Measurements from ENCODE around the gene WBP2. TPM values are rescaled to one million over a fixed set of nuclear protein-coding genes. Genes with fewer than 3 reads are reported as not detected.

Gene WBP2
- total and polyA plus RNA-seq, 4 donors: 67.2 to 195 (median 135) TPM

- Histone ChIP-seq H3K4me3 (no peak overlapping the region), H3K27ac (ENCODE audit: low read depth in 1 of 2, low read length in 1 of 2) (peak overlapping the region in 1 of 2 donors; percentile 33), H3K9me3 (ENCODE audit: control insufficient read depth in 4 of 4, insufficient read depth in 3 of 4, low read length in 3 of 4) (no peaks in the 10 kb centered on the region), H3K27me3 (ENCODE audit: control insufficient read depth in 3 of 3, insufficient read depth in 3 of 3, low read length in 2 of 3) (no peaks in the 10 kb centered on the region), H3K9ac (ENCODE audit: insufficient read depth in 1 of 2, low read length in 2 of 2) (no peak overlapping the region), H3K4me1 (ENCODE audit: control insufficient read depth in 5 of 5, insufficient read depth in 5 of 5, low read length in 5 of 5) (peaks cover 0 to 21% (median 6%) of the 10 kb centered on the region in 5 donors), H3K36me3 (ENCODE audit: control insufficient read depth in 4 of 4, insufficient read depth in 4 of 4, low read length in 4 of 4) (peaks cover 0 to 50% (median 0%) of the 10 kb centered on the region in 4 donors)
- ATAC-seq (ENCODE audit: insufficient read depth, low FRiP score) (no peak), DNase-seq (peak in 1 of 3 donors; percentile 24)
- TF ChIP-seq CTCF (IDR thresholded peaks at IDR 0.05; ENCODE audit: control extremely low read depth, extremely low read depth): no peak
- 54 to 69% methylated on average over 10 of the region's 10 CpGs for WGBS, 2 donors
Observed at GRCh38 chr17:75832164-75832651, 22.9 kb downstream of the WBP2 start.

- Histone ChIP-seq H3K36me3 (ENCODE audit: control insufficient read depth in 4 of 4, insufficient read depth in 4 of 4, low read length in 4 of 4) (peaks cover 0 to 47% (median 2%) of the 10 kb centered on the region in 4 donors), H3K27ac (ENCODE audit: low read depth in 1 of 2, low read length in 1 of 2) (no peak overlapping the region), H3K4me3 (no peak overlapping the region), H3K4me1 (ENCODE audit: control insufficient read depth in 5 of 5, insufficient read depth in 5 of 5, low read length in 5 of 5) (peaks cover 0 to 25% (median 6%) of the 10 kb centered on the region in 5 donors), H3K9me3 (ENCODE audit: control insufficient read depth in 4 of 4, insufficient read depth in 3 of 4, low read length in 3 of 4) (no peaks in the 10 kb centered on the region), H3K9ac (ENCODE audit: insufficient read depth in 1 of 2, low read length in 2 of 2) (no peak overlapping the region), H3K27me3 (ENCODE audit: control insufficient read depth in 3 of 3, insufficient read depth in 3 of 3, low read length in 2 of 3) (no peaks in the 10 kb centered on the region)
- WGBS, 2 donors: 82 to 84% methylated on average over 15 of the region's 15 CpGs
- ATAC-seq (ENCODE audit: insufficient read depth, low FRiP score) (no peak), DNase-seq (no peak)
- TF ChIP-seq CTCF (IDR thresholded peaks at IDR 0.05; ENCODE audit: control extremely low read depth, extremely low read depth): no peak
Observed at GRCh38 chr17:75831032-75831571, 24.0 kb downstream of the WBP2 start.

GRCh38 chr17:75830164-75831031 lies 24.7 kb downstream of the WBP2 start:
- no peak for DNase-seq
- no peak for TF ChIP-seq CTCF (IDR thresholded peaks at IDR 0.05; ENCODE audit: control extremely low read depth, extremely low read depth)
- Histone ChIP-seq H3K4me1 (ENCODE audit: control insufficient read depth in 5 of 5, insufficient read depth in 5 of 5, low read length in 5 of 5) (peaks cover 0 to 22% (median 6%) of the 10 kb centered on the region in 5 donors), H3K9me3 (ENCODE audit: control insufficient read depth in 4 of 4, insufficient read depth in 3 of 4, low read length in 3 of 4) (no peaks in the 10 kb centered on the region), H3K27me3 (ENCODE audit: control insufficient read depth in 3 of 3, insufficient read depth in 3 of 3, low read length in 2 of 3) (no peaks in the 10 kb centered on the region), H3K4me3 (no peak overlapping the region), H3K36me3 (ENCODE audit: control insufficient read depth in 4 of 4, insufficient read depth in 4 of 4, low read length in 4 of 4) (peaks cover 0 to 45% (median 2%) of the 10 kb centered on the region in 4 donors), H3K27ac (ENCODE audit: low read depth in 1 of 2, low read length in 1 of 2) (no peak overlapping the region), H3K9ac (ENCODE audit: insufficient read depth in 1 of 2, low read length in 2 of 2) (no peak overlapping the region)
- WGBS, 2 donors: 87 to 88% methylated on average over 23 to 27 of the region's 27 CpGs
- ATAC-seq (ENCODE audit: insufficient read depth, low FRiP score): no peak
